Measurements from ENCODE around the gene AUTS2.

The AUTS2 gene

DNA sequence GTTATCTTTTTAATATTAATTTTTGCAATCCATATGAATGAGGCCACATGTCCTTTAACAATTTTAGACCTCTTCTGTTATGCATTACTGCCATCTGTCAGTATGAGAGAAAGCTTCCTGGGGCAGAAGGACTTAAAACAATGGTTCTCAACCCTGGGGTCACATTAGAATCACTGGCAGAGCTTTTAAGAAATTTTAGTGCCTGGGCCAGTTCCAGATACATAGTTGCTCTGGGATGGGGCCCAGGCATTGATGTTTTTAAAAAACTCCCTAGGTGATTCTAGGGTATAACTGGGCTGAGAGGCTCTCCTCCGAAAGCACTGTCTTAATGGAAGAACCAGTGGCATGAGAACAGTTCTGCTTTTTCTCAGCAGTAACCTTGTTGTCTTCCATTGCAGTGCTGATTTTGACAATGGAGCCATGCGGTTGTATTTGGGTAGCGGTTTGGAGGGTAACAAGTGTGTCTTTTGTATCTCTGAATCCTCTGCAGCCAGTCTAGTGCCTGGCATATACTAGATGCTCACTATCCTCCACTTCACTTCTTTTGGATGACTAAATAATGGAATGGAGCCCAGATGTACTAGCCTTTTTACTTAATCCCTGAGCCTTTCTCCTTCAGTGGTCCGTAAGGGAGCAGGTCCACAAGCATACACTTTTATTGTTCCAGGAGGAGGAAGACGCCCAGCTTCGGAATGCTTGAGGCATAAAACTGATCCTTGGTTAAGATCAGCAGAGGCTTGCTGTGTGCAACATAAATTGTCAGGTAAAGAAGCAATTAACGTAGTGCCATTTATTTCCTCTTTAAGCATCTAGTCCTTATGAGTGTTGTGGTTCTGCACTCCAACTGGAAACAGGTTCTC is 227.1 kb downstream of the AUTS2 start:
- TF ChIP-seq, protein P1, sequence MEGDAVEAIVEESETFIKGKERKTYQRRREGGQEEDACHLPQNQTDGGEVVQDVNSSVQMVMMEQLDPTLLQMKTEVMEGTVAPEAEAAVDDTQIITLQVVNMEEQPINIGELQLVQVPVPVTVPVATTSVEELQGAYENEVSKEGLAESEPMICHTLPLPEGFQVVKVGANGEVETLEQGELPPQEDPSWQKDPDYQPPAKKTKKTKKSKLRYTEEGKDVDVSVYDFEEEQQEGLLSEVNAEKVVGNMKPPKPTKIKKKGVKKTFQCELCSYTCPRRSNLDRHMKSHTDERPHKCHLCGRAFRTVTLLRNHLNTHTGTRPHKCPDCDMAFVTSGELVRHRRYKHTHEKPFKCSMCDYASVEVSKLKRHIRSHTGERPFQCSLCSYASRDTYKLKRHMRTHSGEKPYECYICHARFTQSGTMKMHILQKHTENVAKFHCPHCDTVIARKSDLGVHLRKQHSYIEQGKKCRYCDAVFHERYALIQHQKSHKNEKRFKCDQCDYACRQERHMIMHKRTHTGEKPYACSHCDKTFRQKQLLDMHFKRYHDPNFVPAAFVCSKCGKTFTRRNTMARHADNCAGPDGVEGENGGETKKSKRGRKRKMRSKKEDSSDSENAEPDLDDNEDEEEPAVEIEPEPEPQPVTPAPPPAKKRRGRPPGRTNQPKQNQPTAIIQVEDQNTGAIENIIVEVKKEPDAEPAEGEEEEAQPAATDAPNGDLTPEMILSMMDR (IDR thresholded peaks at IDR 0.05; ENCODE audit: low read depth, low read length) = no peak
- no peak overlapping the region for H3K4me3 ChIP-seq (ENCODE audit: low read depth, low read length)

DNA sequence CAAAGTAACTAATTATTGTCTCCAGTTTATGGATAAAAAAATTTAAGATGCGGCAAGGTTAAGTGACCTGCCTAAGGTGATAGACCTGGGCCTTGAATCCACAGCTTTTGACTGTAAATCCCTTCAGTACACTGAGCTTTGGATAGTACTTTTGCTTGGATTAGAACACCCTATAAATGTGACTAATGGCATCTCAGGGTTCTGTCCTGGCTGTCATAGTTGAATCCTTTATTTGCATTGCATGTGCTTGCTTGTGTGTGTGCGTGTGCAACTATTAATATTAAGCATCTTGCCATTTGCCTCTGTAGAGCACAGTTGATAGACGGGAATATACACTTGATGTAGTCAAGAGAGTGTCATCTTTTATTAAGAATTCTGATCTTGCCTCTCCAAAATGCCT is 228.0 kb downstream of the AUTS2 start:
- H3K4me3 ChIP-seq (ENCODE audit: low read depth, low read length) = no peak overlapping the region
- TF ChIP-seq, protein P1 (IDR thresholded peaks at IDR 0.05; ENCODE audit: low read depth, low read length) = no peak

DNA sequence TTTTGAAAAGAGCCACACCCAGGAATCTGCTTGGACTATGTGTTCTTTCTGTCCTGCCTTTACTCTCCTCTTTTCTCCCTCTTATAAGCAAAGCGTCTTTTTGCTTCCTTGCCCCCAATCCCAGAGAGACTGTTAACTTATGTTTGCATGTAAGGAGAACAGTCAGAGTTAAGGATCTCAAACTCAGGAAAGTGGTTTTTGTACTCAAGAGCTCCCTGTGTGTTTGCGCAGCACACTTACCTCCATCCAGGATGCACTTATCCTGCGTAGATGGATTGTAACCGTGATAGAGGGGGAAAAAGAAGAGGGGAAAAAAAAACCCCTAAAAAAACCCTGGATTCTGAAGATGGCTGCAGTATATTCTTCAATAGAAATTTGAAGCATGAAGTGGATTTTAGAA is 228.9 kb downstream of the AUTS2 start:
- no peak overlapping the region for H3K4me3 ChIP-seq (ENCODE audit: low read depth, low read length)
- TF ChIP-seq, protein P1 (IDR thresholded peaks at IDR 0.05; ENCODE audit: low read depth, low read length) = no peak

DNA sequence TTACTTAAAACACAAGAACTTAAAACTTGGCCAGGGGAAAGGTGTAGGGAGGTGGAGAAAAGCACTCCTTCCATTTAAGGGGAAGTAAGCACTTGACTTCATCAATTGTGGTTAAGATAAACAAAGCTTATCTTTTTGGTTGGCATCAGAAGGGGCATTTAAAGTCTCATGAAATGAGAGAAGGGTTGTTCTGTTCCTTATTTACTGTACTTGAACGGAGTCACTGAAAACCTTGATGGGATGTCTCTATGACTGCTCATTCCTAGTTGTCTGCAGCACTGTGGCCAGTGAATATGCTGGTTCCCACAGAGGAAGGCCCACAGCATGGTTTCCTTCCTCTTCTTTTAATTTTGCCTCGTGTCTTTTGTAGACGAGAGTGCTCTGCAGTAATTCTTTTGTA is 229.3 kb downstream of the AUTS2 start:
- TF ChIP-seq, protein P1 (IDR thresholded peaks at IDR 0.05; ENCODE audit: low read depth, low read length) = no peak
- no peak overlapping the region for H3K4me3 ChIP-seq (ENCODE audit: low read depth, low read length)

DNA sequence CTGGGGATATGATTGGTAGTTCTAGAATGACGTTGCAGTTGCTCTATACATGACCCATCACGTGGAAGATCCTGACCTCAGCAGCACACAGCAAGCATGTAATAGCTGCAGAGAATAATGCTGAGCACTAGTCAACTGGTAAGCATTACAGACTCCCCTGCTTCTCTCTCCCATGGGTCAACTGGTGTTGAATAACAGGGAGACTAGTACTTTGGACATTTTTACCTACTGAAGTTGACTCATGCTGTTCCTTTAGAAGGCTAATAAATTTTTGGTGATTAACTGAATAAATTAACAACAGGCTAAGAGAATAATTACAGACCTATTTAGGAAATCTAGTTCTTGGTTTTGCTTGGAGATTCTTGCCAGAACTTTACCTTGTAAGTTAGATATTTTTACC is 234.1 kb downstream of the AUTS2 start:
- TF ChIP-seq, protein P1 (IDR thresholded peaks at IDR 0.05; ENCODE audit: low read depth, low read length) = no peak
- H3K4me3 ChIP-seq (ENCODE audit: low read depth, low read length) = no peak overlapping the region

DNA sequence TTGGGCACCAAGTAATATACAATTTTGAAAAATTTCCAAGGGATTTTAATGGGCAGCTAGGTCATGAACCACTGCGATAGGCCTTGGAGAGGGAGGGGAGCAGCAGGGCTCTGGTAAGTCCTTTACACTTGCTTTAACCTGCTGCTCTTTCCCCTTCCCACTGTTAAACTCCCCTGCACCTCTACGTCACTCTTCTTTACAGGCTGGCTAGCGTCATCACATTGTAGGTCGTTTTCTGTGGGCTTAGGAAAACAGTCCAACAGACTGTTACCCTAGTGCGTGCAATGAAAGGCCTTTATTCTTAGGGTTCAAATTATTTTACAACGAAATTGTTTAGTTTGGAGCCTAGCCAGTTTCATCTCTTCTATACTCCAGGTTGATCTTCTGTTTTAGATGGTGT is 235.7 kb downstream of the AUTS2 start:
- H3K4me3 ChIP-seq (ENCODE audit: low read depth, low read length) = no peak overlapping the region
- TF ChIP-seq, protein P1 (IDR thresholded peaks at IDR 0.05; ENCODE audit: low read depth, low read length) = no peak

DNA sequence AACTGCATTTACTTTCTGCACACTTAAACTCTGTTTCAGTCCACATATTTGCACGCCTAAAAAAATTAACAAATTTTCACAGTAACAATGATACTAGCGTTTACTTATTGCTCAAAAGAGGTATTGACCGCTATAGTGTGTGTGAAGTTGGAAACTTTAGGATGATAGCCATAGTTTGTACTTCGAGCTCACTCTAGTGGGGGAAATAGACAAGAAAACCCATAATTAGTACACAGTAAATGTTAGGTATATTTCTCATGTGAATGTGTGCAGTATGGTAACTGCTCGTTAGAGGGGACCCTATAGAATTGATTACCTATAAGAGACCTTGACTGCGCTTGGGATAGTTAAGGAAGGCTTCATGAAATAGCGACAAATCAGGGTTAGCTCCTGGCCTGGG is 238.4 kb downstream of the AUTS2 start:
- TF ChIP-seq, protein P1 (IDR thresholded peaks at IDR 0.05; ENCODE audit: low read depth, low read length) = no peak

More for the DNA sequence above, 238.4 kb downstream of the AUTS2 start:
- no peak overlapping the region for H3K4me3 ChIP-seq (ENCODE audit: low read depth, low read length)
